Measurements from ENCODE around the gene KLF7. TPM values are rescaled to one million over a fixed set of nuclear protein-coding genes. Genes with fewer than 3 reads are reported as not detected.

The KLF7 gene
- total and polyA plus RNA-seq, 9 of the 15 experiments (the other 6 are each of a cell fraction or from before 2014, with no cell fraction given), result 0.04 to 0.54 (median 0.07) TPM

DNA sequence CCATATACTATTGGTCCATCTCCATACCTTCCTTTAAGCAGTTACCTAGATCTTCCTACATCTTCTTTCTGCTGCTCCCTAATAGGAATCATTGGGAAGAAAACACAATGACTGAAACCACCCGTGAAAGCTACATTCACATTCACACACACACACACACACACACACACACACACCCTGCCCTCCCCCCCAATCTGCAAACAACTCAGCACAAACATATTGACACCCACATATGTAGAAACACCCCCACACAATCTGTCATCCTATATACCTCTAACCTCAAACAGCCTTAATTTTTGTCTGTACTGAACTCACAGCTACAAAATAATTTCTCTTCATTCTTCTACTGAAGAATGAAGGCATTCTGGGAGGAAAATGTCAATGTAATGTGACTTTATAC, 63.8 kb downstream of the KLF7 start:
- H3K4me1 ChIP-seq (replicated peaks in 1 of 2; ENCODE audit: control insufficient read depth in 2 of 2, insufficient read depth in 2 of 2, low read length in 2 of 2), result no peaks in the 10 kb centered on the region
- ATAC-seq, result no peak
- 0% methylated on average over 1 of the region's 1 CpG for WGBS (ENCODE audit: insufficient coverage, low coverage, missing lambda C conversion rate)
- no TSS peak for BruUV-seq (replicated peaks)
- H3K79me2 ChIP-seq (ENCODE audit: control insufficient read depth, insufficient read depth, low read length), result no peaks in the 10 kb centered on the region
- ChIA-PET POLR2A (no interaction called here), CTCF (ENCODE audit: low intra/inter-chr PET ratio) (no interaction called here)
- no peak for FAIRE-seq
- H3K27me3 ChIP-seq (ENCODE audit: control insufficient read depth in 2 of 2, insufficient read depth in 2 of 2, low read length in 2 of 2), result 0 out of 5 replicates have a peak, but pooled peaks cover 0 to 8% of the 10 kb centered on the region in 2 experiments
- no peak for TF ChIP-seq HNRNPK (IDR thresholded peaks at IDR 0.05; ENCODE audit: low read depth, low read length, poor library complexity, severe bottlenecking)
- TF ChIP-seq, protein P1, sequence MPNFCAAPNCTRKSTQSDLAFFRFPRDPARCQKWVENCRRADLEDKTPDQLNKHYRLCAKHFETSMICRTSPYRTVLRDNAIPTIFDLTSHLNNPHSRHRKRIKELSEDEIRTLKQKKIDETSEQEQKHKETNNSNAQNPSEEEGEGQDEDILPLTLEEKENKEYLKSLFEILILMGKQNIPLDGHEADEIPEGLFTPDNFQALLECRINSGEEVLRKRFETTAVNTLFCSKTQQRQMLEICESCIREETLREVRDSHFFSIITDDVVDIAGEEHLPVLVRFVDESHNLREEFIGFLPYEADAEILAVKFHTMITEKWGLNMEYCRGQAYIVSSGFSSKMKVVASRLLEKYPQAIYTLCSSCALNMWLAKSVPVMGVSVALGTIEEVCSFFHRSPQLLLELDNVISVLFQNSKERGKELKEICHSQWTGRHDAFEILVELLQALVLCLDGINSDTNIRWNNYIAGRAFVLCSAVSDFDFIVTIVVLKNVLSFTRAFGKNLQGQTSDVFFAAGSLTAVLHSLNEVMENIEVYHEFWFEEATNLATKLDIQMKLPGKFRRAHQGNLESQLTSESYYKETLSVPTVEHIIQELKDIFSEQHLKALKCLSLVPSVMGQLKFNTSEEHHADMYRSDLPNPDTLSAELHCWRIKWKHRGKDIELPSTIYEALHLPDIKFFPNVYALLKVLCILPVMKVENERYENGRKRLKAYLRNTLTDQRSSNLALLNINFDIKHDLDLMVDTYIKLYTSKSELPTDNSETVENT (CRISPR knock-in tag; IDR thresholded peaks at IDR 0.05), result no peak
- TF ChIP-seq, protein P2, sequence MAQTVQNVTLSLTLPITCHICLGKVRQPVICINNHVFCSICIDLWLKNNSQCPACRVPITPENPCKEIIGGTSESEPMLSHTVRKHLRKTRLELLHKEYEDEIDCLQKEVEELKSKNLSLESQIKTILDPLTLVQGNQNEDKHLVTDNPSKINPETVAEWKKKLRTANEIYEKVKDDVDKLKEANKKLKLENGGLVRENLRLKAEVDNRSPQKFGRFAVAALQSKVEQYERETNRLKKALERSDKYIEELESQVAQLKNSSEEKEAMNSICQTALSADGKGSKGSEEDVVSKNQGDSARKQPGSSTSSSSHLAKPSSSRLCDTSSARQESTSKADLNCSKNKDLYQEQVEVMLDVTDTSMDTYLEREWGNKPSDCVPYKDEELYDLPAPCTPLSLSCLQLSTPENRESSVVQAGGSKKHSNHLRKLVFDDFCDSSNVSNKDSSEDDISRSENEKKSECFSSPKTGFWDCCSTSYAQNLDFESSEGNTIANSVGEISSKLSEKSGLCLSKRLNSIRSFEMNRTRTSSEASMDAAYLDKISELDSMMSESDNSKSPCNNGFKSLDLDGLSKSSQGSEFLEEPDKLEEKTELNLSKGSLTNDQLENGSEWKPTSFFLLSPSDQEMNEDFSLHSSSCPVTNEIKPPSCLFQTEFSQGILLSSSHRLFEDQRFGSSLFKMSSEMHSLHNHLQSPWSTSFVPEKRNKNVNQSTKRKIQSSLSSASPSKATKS (CRISPR knock-in tag; IDR thresholded peaks at IDR 0.05), result no peak
- TF ChIP-seq SMARCE1 (IDR thresholded peaks at IDR 0.05), result no peak
- TF ChIP-seq ZNF311 (CRISPR knock-in tag; IDR thresholded peaks at IDR 0.05), result no peak
- TF ChIP-seq NONO (IDR thresholded peaks at IDR 0.05; ENCODE audit: low read depth in 2 of 2, low read length in 1 of 2), result no peak
- TF ChIP-seq, protein P3, sequence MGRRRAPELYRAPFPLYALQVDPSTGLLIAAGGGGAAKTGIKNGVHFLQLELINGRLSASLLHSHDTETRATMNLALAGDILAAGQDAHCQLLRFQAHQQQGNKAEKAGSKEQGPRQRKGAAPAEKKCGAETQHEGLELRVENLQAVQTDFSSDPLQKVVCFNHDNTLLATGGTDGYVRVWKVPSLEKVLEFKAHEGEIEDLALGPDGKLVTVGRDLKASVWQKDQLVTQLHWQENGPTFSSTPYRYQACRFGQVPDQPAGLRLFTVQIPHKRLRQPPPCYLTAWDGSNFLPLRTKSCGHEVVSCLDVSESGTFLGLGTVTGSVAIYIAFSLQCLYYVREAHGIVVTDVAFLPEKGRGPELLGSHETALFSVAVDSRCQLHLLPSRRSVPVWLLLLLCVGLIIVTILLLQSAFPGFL (CRISPR knock-in tag; IDR thresholded peaks at IDR 0.05), result no peak
- no peak for TF ChIP-seq NFE2L1 (tag; IDR thresholded peaks at IDR 0.05; ENCODE audit: borderline replicate concordance, low read depth)
- TF ChIP-seq MCM5 (IDR thresholded peaks at IDR 0.05; ENCODE audit: low read depth), result no peak
- TF ChIP-seq ZNF444 (CRISPR knock-in tag; IDR thresholded peaks at IDR 0.05), result no peak
- no peak for TF ChIP-seq GATAD2B (IDR thresholded peaks at IDR 0.05; ENCODE audit: borderline replicate concordance)
- TF ChIP-seq CREM (IDR thresholded peaks at IDR 0.05; ENCODE audit: low read depth), result no peak
- no peak for TF ChIP-seq HLTF (IDR thresholded peaks at IDR 0.05)
- no peak for TF ChIP-seq DMBX1 (CRISPR knock-in tag; IDR thresholded peaks at IDR 0.05; ENCODE audit: borderline replicate concordance)
- in situ Hi-C loops (cut with MboI), result no loop called here
- H4K20me1 ChIP-seq (replicated peaks; ENCODE audit: control insufficient read depth, insufficient read depth, low read length), result no peaks in the 10 kb centered on the region
- H3K4me3 ChIP-seq, result no peak overlapping the region
- H3K4me2 ChIP-seq (ENCODE audit: insufficient read depth, low read length), result no peak overlapping the region
- H3K9ac ChIP-seq (ENCODE audit: insufficient read depth in 1 of 2, low read depth in 2 of 2, low read length in 2 of 2), result no peak overlapping the region
- intact Hi-C loops (cut with micrococcal nuclease), result no loop called here
- no peaks in the 10 kb centered on the region; the same call in 1 of the 2 replicates for H3K9me3 ChIP-seq (replicated peaks; ENCODE audit: control insufficient read depth, insufficient read depth, low read depth, low read length)
- H3K27ac ChIP-seq (ENCODE audit: extremely low read depth, low read depth, low read length), result no peak overlapping the region
- DNase-seq (ENCODE audit: extremely low read depth in 1 of 4, low spot score in 3 of 4), result no peak
- H2AFZ ChIP-seq (ENCODE audit: low read depth, low read length), result no peak overlapping the region
- no peaks in the 10 kb centered on the region for H3K9me1 ChIP-seq (ENCODE audit: control insufficient read depth, insufficient read depth, low read length)
- no peaks in the 10 kb centered on the region for H3K36me3 ChIP-seq (ENCODE audit: control insufficient read depth, insufficient read depth, low read length)
